ENCODE measurements around the gene TSPAN18.
"Not testable (repeated sequence)": the region's sequence is repeated elsewhere in the genome, so short reads cannot be mapped to it uniquely, and the experiment has no call there.

The TSPAN18 gene

DNA sequence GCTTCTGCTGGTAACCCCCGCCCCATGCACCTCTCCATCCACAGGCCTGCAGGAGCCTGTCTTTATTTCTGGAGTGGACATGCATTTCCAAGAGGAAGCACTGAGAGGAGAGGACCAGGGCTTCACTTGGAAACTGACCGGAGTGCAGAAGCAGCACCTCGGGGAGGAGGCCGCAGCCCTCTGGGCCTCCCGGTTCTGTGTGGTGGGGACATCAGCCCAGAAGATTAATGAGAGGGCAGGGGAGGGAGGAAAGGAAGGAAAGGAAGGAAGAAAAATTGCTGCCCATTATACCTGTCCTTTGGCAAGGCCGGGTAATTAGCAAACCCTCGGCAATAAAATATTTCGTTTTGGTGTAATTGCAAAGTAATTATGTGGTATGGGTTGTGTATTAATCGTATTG, 126.9 kb downstream of the TSPAN18 start:
- no peak for DNase-seq

DNA sequence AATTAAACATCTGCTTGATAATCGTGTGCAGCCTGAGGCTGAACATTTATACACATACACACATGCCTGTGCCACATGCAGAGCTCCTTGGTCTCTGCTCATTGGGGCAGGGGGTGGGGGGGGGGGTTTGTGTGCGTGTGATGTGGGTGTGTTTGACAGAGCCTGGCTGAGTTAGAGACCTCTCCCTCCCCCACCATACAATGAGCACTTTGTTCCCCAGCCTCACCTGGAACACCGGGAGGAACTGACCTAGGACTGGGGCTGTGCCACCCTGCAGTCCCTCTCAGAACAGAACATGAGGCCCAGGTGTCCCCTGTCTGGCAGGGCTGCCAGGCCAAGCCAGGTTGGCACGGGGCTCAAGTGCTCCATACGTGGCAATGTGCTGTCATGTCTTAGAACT, 127.3 kb downstream of the TSPAN18 start:
- DNase-seq = no peak

DNA sequence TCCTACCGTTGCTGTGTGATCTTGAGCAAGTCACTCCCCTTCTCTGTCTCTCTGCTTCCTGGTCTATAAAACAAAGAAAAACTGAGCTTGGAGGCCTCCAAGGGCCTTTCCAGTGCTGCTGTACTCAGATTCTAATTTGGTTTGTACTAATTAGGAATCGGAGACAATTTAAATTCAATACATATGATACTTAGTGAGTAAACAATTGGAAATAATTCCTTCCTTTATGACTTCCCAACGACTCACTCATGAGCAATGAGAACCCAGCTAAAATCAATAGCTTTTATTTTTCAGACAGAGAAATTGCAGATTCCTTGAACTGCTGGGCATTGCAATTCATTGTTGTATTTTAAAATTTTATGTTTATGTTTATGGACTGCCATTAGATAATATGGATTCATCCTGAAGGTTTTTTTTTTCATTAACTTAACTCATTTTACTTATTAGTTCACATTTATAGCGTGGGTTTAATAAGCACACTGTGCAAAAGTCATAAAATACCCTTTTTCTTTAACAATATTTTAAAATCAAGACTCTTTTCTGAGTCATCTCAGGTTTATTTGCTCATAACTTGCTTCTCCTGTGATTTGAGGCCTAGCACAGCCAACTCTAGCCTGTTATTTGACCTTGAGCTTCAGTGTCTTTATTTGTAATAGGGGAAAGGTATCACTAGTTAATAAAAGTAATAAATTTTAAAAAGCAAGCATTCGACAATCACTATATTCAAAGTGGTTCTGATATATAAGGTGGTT, 128.2 kb downstream of the TSPAN18 start:
- no peak for DNase-seq

DNA sequence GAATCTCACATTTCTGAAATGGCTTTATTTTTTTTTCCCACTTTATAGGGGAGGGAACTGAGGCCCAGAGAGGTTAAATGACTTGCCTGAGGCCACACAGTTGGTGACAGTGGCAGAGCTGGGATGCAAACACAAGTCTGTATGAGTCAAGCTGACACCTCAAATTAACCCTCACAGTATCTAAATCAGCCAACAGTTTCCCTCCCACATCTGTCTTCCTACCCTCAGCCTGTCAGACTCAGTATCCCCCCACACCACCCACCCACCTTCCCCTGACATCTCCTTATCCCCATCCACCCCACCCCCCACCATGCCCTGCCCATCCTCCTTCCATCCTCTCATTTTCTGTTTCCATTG, 128.7 kb downstream of the TSPAN18 start:
- no peak for DNase-seq

DNA sequence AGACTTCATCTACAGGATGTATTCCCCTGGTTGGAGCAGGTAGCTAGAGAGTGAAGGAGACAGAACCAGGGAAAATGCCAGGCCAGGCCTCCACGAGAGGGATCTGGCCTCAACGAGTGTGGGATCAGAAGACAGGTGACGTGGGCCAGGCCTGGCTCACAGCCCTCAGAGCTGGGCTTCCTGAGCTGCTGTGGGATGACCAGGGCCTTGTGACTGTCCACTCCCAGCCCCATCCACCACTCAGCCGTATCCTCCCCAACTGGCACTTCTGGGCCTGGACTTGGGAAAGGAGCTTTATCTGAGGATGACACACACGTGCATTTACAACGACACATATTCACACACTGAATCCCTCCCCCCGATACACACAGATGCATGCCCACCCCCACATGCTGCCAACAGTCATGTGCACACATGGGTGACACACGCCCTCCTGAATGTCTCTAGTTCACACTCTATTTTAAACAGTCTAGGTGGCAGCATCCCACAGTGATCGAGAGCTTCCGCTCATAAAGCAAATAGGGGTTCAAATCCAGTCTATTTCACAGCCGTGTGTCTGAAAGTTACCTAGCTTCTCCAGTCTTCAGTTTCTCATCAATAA, 130.8 kb downstream of the TSPAN18 start:
- DNase-seq = no peak

DNA sequence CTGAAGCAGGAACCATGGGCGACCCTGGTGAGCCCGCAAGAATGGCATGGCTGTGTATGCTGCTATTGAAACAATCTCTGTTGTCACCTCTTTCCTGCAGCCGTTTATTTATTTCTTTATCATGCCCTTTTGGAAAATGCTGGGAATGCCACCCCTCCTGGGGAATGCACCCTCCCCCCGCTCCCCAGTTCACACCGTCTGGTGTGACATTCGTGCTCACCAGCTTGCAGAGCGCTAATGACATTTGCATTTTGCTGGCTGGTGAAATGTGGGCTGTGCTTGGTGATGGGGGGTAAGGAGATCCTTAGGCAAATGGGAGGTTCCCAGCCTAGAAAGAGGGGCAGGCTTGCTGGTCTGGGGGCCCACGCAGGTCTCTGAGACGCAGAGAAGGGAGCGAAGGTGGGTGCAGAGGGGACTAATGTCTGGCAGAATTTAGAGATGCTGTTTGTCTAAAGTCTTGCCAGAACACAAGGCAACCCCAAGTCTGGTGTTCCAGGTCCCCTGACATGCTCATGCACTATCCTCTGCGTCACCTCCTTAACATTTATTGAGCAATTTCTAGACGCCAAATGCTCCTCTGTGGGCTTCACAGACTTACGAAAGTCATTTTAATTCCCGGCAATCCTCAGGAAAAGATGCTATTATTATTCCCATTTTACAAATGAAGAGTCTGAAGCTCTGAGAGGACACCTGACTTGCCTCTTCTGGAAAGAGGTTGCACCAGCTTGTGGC, 132.2 kb downstream of the TSPAN18 start:
- no peak for DNase-seq

DNA sequence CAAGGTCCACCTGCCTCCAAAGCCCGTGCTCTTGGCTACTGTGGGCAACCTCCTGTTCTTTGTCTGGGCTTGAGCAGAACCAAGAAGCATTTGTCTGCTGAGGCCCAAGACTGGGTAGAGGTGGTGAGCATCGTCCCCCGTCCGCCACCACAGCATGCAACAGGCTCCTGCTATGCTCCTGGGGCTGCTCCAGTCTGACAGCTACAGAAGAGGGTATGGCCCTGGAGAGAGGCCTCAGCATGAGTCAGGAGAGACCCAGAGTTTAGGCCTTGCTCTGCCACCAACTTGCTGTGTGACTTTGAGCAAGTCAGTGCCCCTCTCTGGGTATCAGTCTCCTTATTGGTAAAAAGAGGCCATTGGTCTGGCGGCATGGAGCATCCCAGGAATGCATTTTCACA, 132.8 kb downstream of the TSPAN18 start:
- DNase-seq = no peak

DNA sequence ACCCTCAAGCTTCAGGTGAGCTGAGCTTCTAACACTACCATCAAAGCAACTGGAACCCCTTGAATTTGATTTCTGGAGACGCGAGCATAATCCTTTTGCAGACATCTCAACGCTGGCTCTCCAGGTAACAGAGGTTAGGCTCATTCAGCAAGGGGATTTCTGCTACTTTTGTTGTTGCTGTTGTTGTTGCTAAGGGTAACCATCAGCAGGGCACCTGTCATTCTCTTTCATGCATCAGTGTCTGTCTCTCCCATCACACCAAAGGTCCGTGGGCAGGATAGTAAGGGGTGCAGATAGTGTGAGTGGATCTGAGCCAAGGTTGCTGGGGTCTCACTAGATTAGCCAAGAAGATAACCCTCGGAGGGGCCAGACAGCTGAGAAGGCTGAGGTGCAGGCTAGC, 133.6 kb downstream of the TSPAN18 start:
- DNase-seq = no peak

DNA sequence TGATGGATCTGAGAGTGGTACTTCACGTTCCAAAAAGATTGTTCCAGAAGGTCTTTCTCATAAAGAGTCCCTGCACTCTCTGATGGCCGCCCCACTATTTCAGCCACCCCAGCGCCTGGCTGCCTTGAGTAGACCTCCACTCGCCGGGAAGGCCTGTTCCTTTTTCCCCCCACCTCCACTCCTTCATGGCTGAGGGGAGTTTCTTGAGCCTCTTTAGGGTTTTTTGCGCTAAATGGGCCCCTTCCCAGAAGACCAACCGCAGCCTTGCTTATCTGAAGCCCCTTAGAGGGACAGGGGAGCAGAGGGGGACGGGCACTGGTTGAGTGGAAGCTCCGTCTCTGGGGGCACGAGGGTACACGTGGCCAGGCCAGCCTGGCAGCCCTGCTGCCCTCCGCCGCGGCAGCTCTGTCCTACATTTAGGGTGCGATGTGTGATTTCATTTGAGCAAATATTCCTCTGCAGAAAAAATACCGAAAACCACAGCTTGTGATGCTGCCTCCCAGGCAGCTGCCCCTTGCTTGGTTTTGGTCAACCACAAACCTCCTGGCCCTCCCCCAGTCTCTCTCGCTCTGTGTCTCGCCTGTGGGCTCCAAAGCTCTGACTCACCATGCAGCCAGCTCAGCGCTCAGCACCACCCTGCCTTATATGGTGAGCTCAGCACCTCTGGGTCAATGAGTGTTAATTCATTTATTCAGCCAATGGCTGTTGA, 135.2 kb downstream of the TSPAN18 start:
- DNase-seq = peak; percentile 73

DNA sequence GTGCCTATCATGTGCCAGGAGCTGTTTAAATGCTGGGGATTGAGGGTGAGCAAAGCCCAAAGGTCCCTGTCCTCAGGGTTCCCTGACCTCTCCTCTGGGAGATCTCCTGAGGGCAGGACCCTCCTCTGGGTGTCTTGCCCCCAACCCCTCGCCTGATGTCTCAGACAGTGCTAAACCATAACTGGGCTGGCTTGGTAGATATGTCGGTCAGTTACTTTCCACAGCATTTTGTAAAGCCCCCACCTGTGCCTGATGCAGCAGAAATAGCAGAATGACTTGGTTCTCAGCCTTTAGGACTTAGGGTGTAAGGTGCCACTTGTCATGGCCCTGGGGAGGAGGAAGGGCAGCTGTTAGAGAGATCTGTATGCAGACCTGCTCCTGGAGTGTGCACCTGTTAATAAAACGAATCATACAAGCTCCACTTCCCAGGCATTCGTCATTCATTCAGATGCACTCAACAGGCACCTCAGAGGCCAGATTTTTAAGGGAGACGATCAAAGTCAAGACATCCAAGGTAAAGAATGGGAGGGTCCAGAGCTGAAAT, 135.9 kb downstream of the TSPAN18 start:
- no peak for DNase-seq

DNA sequence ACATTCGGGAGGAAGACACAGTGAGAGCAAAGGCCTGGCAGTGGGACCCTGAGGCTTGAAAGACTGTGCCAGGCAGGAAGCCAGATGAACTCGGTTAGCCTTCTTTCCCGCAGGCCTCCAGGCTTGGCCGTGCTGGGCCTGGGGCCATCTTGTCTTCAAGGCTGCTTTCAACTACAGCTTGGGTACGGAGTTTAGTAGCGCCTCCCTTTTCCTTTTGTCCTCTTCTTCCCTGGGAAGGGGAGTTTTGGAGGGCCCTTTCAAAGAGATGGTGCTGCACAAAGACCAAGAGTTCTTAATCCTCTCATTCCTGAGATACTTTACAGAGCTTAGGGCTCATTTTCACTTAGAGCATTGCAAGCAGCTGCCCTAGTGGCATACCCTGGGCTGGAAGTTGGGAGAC, 136.5 kb downstream of the TSPAN18 start:
- no peak for DNase-seq

DNA sequence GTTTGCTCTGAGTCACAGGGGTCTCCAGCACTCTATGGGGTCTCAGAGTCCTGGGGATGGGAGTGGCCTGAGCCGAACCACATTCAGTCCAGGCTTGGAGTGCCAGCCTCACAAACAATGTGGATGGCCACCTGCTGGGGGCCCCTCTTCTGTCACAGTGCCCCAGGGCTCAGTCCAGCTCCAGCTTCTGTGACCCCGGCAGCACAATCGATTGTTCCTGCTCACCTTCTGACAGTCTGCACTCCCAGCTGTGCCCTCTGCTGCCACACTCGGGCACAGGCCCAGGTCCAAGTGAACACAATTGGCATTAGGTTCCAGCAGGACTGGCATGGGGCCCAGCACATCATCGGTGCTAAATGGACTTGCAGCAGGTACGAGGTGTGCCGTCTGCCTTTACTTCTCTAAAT, 139.1 kb downstream of the TSPAN18 start:
- no peak for DNase-seq

DNA sequence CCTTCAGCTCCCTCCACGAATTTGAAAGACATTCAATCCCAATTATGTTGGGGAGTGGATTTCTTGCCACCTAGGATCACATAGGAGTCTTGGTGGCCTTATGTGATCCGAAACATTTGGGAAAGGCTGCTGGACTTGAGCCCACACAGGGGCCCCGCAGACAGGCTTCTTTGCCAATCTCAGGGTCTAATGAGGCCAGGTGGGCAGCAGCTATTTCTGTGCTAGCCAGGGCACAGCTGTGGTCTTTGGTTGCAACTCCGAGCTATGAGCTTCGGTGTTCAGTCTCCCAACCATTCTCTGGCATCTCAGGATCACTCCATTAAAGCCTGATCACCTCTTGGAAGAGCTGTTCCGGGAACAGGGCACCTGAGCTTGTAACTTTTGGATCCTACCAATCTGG, 139.5 kb downstream of the TSPAN18 start:
- DNase-seq = no peak

DNA sequence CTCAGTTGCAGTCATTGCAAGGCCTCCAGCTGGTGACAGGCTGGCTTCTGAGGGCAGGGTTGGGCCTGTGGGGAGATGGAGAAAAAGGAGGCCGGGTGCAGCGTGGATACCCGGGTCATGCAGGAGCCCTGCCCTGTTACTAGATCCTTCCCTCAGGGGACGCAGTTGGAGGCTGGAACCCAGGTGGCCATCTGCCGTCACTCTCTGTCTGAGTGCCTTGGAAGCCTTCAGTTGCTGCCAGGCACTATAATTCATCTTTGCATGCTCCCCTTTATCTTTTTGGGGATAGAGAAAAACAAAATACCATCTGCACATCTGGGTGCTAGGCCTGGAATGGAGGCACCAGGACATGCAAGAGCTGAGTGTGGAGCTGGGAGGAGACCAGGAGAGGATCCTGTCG, 141.3 kb downstream of the TSPAN18 start:
- no peak for DNase-seq

DNA sequence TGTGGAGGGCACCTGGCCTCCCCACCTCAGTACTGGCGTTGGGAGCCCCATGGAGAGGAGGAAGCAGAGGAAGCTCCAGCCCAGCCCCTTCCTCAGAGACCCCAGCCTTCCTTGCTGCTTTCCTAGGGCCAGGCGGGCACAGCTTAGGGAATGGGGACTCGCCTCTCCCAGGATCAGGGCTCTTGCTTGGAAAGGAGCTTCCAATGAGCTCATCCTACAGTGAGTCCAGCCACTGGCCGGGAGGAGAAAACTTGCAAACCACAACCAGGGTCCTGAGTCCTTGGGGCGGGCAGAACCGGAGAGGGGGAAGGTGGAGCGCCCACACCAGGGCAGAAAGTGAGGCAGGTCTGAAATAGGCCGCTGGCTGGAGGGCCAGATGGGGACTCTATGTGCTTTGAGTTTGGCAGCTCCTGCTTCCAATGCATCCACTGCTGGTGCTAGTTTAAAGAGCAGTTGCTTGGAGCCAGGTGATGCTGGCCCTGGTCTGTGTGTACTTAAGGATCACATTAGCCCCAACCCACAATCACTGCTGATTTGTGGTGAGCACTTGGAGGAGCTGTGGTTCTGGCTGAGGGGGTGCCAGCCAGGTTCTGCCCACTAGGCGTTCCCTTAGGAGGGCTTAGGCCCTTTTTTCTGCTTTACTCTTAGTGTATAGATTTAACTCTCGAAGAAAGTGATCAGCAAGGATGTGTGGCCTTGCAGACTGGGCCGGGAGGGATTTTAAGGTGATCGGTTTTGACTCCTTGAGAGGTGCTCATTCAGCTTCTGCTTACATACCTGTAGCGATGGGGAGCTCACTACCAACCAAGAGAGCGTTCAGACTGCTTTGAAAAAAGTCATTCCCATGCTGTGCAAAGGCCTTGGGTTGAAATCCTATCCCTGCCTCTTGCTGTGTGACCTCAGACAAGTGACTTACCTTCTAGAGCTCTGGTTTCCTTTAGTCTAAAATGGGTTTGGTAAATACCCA, 142.0 kb downstream of the TSPAN18 start:
- no peak for DNase-seq

DNA sequence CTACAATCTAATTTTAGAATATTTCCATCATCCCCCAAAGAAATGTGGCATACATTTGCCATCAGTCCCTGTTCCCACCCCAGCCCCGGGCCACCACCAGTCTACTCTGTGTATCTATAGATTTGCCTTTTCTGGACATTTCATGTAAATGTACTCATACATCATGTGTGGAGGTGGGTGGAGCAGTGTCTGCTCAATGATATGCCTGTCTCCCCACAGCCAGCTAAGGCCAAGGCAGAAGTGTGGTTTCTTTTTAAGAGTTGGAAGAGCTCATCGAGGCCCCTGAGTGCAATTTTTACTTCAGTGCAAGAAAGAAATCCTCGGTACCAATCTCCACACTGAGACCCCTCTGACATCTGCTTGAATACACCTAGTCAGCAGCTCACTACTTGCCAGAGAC, 143.4 kb downstream of the TSPAN18 start:
- DNase-seq = no peak

DNA sequence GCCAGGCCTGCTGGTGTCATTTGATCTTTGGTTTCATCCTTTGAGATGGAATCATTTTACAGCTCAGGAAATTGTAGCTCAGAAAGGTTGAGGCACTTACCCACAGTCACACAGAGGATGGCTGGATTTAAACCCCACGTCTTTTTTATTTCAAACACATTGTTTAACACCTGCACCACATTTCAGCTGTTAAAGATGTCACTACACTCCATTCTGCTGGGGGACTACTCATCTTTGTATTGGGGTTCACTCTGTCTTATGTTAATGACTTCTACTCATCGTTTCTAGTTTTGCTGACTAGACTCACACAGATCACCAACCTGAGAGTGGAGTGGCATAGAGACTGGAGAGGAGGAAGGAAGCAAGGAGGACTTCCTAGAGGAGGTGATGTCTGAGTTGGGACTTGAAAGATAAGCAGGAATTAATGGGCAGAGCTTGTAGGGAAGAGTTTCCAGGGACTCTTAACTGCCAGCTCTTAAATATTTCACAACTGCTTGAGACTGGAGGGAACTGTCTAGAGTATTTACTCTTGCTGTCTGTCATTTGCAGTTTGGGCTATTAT, 143.9 kb downstream of the TSPAN18 start:
- DNase-seq = no peak

DNA sequence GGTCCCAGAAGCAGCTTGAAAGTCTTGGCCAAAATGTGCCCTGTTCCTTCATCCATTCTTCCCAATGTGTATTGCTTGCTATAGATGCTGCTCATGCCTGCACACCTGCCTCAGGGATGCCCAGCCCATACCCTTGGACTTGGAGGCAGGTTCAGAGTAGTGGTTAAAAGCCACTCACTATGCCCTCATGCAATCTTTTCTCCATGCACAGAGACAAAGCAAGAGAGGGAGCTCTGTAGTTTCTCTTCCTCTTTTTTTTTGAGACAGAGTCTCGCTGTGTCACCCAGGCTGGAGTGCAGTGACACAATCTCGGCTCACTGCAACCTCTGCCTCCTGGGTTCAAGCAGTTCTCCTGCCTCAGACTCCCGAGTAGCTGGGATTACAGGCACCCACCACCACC, 144.9 kb downstream of the TSPAN18 start:
- DNase-seq = not testable (repeated sequence)

DNA sequence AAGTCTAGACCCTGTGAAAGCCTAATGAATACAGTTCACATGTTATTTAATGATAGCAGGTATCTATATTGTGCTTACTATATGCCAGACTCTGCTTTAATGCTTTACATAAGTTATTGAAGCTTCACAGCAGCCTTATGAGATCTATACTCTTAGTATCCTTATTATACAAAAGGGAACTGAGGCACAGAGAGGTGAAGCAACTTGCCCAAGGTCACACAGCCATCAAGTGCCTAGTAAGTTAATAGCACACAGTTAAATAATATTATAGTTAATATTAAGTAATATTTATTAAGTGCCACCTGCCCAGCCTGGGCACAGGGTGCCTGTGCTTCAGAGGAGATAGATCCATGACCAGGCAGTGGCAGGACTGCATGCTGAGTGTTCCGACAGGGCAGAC, 145.8 kb downstream of the TSPAN18 start:
- no peak for DNase-seq

DNA sequence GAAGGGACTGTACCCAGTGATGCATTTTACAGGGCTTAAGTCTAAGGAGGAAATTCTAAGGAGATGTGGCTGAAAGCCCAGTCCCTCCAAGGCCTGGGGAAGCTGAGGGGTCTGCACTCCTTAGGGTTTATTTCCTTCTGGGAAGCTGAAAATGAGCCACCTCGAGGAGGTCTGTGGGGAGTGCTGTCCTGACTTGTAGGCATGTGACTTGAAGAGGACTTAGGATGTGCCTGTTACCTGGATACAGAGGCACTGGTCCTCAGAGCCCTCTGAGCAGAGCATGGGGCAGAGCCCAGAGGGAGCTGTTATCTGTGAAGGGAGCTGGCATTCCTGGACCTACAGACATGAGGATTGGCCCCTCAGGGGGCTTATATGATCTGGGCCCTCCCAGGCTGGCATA, 146.8 kb downstream of the TSPAN18 start:
- no peak for DNase-seq

DNA sequence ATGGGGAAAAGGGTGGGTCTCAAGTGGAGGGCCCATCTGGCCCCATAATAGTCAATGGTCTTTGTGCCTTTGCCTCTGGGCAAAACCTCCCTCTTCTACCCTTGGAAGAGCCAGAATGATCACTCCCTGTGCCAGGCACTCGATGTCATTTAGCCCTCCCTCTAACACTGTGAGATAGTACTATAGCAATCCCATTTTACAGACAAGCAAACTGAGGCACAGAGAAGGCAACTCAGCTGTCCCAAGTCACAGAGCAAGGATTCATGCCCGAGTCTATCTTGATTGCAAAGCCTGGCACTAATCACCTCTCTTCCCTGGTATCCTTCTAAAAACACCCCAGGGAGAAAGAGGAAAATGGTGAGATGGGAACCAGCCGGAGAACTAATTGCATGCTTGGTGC, 147.5 kb downstream of the TSPAN18 start:
- no peak for DNase-seq

DNA sequence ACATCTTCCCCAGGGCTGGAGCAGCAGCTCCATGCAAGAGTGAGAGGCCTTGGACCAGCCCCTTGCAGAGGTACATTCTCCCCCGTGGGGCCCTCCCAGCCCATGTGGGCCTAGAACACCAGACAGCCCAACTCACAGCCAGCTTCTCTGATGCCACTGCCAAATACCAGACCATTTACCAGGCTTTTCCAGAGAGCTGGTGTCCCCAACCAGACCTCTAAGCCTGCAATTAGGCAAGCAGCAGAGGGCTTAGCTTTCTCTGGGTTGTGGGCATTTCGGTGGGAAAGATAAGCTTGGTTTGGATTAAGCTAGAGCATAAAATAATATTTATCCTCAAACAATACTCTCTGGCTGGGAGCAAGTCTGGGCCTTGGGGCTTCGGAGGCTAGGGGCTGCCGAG, 148.3 kb downstream of the TSPAN18 start:
- no peak for DNase-seq

Data from activated CD8-positive, alpha-beta memory T cell treated with anti-CD3 and anti-CD28 coated beads, Interleukin-2, amount 50 U/mL, for 4 hours (primary cell).